ENCODE measurements around the gene WWOX.

The WWOX gene

GRCh38 chr16:78474762-78475161, 375.3 kb downstream of the WWOX start:
- no peak overlapping the region for H3K27ac ChIP-seq
- no peak for DNase-seq (ENCODE audit: low spot score)
- no peak for TF ChIP-seq CTCF (IDR thresholded peaks at IDR 0.05)
- H3K4me3 ChIP-seq = no peak overlapping the region

DNA sequence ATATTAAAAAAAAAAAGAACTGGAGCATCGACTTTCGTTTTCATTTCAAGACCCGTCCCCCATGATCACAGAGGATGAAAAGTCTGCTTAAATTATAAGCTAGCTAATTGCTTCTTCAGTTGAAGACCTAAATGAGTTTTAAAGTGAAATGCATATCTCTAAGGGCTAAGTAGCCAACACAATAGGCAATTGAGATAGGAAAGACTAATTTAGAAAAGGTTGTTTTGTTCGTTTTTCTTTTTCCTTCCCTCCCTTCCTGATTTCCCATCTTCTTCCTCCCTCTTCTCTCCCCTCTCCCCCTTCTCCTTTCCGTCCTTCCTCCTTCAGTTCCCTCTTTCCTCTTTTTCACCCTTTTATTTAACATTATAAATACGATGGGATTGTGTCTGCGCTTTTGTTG, 377.2 kb downstream of the WWOX start:
- Histone ChIP-seq H3K4me3 (no peak overlapping the region), H3K27ac (no peak overlapping the region)
- no peak for TF ChIP-seq CTCF (IDR thresholded peaks at IDR 0.05)
- no peak for DNase-seq (ENCODE audit: low spot score)

DNA sequence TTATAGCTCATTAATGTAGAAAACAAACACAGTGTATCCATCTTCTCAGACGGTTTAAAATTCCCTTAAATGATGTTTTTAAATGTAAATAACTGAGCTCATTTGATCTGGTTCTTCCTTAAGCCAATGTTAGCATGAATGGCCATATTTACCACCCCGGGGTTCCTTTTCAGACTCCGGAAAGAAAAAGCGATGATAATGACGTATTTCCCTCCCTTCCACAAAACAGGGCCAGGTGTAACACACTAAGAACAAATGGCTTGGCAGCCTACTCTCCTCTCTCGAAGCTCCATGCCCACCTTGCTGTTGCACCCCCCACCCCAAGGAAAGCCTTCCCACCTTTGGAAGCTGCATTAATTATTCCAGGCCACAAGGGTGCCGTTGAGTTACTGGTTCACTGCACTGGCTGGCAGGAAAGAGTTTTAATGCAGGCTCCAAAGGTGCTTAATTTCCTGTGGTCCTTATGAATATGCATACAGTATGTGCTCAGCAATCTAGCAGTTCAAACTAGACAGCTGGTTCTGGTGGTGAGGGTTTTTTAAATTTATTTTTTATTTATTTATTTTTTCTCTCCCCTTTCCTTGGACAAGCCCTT, 378.9 kb downstream of the WWOX start:
- no peak for DNase-seq (ENCODE audit: low spot score)

GRCh38 chr16:78479723-78480122, 380.3 kb downstream of the WWOX start:
- Histone ChIP-seq H3K4me3 (no peak overlapping the region), H3K27ac (no peak overlapping the region)
- TF ChIP-seq CTCF (IDR thresholded peaks at IDR 0.05) = no peak
- DNase-seq (ENCODE audit: low spot score) = no peak

More for the DNA sequence above, 378.9 kb downstream of the WWOX start:
- TF ChIP-seq CTCF (IDR thresholded peaks at IDR 0.05) = no peak
- Histone ChIP-seq H3K4me3 (no peak overlapping the region), H3K27ac (no peak overlapping the region)

GRCh38 chr16:78480588-78480987, 381.1 kb downstream of the WWOX start:
- Histone ChIP-seq H3K27ac (no peak overlapping the region), H3K4me3 (no peak overlapping the region)
- no peak for TF ChIP-seq CTCF (IDR thresholded peaks at IDR 0.05)
- DNase-seq (ENCODE audit: low spot score) = no peak

GRCh38 chr16:78483124-78483992, 383.9 kb downstream of the WWOX start:
- DNase-seq (ENCODE audit: low spot score) = no peak
- H3K4me3 ChIP-seq = no peak overlapping the region
- no peak overlapping the region for H3K27ac ChIP-seq
- TF ChIP-seq CTCF (IDR thresholded peaks at IDR 0.05) = no peak

Data from coronary artery (tissue), 2 donors.